NCI-H2029 treated with DMSO at 0.1 percent for 48 hours (cell line): ENCODE results near the gene BNC2.

ENCODE experiments used
- DNase-seq: peaks from one replicate; lab custom pipeline; 2025; lab: John Stamatoyannopoulos, UW

Gene BNC2

DNA sequence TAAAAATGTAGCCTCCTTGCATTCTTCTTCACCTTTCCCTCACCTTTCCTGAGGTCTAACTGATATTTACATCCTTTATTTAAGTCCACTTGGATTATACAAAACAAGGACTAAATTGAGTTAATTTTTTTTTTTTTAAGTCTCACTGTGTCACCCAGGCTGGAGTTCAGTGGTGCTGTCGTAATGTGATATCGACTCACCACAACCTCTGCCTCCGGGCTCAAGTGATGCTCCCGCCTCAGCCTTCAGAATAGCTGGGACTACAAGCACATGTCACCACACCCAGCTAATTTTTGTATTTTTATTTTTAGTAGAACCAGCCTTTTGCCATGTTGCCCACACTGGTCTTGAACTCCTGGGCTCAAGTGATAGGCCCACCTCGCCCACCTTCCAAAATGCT is 195.3 kb downstream of the BNC2 start:
- no peak for DNase-seq

DNA sequence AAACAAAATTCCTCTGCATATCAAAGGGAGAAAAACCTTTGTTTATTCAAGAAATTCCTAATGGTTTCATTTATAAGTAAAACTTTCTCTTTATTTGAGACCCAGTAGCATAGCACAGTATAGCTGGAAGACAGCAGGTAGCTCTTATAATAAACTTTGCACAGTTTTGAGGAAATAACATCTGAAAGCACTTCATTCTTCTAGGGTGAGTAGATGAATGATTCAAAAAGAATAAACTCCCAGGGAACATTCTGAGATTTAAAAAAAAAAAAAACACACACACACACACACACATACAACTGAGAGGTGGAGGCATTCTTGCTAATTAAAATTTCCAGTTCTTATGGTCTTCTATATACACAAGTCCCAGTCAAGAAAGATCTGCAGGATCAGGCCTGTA is 197.3 kb downstream of the BNC2 start:
- DNase-seq, result no peak

DNA sequence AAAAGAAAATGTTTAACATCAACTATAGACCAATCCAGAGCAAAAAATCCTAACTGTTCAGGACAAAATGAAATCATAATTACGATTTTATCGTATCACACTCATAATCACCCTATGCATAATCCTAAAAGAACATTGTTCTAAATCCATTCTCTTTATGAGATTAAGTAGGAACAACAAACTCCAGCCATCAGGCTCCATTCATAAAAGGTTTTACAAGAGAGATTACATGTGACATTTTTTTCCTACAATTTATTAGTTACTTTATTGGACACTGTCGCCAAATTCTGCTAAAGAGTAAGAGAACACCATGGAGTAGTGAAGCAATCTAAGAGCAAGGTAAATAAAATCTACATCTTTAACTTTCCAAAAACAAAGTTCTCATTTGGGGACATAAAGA is 198.0 kb downstream of the BNC2 start:
- no peak for DNase-seq

DNA sequence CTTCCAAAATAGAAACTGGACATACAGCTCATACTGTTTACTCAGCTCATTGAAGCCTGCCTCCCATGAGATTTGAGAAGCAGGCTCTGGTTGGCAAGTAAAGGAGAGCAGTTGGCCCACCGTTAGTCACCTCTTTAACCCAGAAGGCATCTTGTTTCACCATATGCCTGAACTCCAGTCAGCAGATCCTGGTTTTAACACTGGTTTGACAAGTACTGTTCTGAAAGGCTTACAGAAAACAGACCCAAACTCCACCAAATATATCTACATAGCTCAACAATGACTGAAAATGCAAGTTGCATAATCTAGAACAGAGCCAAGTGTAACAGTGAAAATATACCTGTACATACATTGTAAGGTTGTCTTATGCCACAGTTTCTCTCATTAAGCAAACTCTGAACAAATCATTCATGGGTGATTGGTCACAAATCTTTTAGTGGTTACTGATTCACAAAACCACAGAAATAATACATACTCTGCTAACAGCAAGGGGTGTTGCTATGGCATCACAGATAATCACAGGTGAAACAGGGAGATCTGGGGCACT is 198.8 kb downstream of the BNC2 start:
- no peak for DNase-seq

DNA sequence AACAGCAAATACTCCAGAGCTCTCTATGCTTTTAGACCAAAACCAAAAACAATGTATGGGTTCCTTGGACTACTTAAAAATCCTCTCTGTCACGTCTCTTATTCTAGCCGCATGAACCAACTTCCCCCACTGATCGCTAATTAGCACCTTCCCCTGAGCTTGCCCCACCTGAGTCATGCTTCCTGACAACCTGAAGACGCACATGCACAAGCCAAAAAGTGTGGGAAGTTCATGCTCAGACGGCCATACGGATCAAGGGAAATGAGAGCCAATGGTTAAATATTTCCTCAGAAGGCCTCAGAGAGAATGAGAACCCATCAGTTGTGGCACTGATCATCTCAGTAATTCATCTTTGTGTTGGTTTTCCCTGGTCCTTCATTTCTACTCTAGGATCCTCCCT is 199.7 kb downstream of the BNC2 start:
- no peak for DNase-seq

DNA sequence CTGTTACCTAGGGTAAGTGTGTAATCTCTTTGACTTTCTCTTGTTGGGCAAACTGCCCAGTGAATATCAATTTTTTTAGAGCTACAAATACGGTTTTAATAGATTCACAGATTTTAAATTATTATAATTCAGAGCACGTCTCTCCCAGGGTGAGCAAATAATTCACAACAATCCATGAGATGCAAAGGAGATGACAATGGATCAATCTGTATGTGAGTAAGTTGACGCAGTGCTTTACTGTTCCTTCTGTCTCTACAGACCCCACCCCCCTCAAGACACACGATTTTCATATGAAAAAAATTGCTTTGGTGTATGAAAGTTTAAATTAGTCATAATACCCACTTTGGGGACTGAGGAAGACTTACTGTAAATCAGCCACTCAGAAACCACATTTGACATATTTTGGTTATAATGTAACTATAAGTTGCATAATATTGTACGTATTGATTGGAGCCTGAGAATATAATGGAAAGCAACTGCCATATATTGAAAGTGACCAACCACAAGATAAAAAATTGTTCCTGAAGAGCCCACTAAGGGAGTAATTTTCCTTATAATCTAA is 201.7 kb downstream of the BNC2 start:
- no peak for DNase-seq

DNA sequence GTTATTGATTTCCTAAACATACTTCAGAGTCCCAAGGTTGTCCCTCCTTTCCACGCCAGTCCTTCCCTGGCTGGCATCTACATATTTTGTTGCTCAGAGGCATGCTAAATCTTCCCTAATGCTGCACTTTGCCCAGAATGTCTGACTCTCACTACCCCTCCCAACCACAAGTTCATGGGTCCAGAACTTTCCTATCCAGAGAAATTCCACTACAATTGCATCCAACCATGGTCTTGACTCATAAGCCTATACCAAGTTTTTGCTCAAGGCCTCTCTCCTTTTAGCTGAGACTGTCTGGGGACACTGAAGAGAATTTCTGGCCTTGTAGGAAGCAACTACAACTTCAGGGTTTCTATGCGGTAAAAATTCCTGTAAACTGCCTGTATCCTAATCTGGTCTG is 206.3 kb downstream of the BNC2 start:
- no peak for DNase-seq

DNA sequence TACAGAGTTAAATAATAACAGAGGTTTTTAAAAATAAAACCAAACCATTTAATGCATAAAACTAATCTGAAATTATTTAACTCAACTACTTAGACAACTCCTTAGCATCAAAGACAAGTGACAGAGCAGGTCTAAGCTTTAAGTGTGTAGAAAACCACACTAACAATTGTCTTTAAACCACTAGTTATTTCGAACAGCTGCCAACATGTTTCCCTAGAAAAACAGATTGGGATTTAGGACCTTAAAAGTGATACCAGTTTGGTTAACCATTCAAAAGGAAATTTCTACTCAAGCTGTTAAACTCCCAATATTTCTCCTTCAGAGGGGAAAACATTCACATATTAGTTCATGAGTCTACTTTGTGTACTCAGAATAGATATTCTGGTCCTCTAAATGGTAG is 208.7 kb downstream of the BNC2 start:
- no peak for DNase-seq

DNA sequence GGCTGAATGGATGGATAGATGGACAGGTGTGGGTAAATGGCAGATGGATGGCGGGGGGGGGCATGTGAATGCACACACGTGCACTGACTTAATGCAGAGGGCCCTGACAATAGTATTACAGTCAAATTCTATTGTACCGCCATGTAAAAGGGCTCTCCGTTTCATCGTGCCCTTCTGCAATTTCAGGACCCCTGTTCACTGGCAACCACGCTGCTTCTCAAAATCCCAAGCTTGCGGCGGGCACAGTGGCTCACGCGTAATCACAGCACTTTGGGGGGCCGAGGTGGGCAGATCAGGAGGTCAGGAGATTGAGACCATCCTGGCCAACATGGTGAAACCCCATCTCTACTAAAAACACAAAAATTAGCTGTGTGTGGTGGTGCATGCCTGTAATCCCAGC is 211.4 kb downstream of the BNC2 start:
- no peak for DNase-seq

DNA sequence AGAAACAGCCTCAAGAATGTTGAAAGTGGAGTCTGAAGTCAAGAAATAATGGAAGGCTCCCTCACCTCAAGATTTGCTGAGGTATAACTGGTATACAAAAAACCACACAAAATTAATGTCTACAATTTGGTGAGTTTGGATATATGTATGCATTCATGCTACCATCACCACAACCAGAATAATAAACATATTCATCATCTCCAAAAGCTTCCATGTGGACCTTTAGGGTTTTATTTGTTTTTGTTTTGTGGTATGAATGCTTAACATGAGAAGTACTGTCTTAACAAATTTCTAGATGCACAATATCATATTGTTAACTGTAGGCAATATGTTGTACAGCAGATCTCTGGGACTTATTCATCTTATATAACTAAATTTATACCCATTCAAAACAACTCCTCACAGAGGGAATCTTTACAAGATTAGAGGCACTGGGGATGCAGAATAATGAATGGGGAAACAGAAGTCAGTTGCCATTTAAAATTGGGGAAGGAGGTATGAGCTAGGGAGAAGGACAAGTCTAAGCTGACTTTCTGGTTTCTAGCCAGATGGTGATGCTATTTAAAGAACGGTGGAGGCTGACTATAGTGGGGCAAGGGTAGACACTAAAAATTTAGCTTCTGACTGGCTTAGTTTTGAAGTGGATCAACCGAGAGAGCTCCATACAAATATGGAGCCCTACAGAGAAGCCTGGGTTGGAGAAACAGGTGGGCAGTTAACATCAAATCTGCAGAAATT is 213.9 kb downstream of the BNC2 start:
- DNase-seq, result no peak

DNA sequence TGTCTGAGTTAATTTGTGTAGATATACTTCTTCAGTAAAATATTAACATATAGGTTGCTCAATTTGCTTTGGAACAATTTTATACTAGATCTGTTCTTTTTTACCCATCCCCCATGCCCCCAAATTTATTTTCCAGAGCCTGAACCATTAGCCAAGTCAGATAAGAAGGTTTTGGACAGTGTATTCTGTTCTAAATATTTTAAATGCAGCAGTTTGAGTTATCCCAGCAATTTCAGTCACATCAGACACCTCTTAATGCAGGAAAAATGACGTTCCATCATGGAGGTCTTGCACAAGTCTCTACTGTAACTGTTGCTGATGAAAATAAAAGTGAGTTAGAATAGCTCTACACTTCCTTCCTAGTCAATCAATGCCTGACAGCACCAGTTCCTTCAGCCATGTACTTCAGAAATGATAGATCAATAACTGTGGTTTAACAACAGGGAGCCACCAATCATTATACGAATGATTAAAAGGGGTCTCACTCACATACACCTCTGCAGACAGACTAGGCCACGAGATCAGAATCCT is 215.8 kb downstream of the BNC2 start:
- no peak for DNase-seq

DNA sequence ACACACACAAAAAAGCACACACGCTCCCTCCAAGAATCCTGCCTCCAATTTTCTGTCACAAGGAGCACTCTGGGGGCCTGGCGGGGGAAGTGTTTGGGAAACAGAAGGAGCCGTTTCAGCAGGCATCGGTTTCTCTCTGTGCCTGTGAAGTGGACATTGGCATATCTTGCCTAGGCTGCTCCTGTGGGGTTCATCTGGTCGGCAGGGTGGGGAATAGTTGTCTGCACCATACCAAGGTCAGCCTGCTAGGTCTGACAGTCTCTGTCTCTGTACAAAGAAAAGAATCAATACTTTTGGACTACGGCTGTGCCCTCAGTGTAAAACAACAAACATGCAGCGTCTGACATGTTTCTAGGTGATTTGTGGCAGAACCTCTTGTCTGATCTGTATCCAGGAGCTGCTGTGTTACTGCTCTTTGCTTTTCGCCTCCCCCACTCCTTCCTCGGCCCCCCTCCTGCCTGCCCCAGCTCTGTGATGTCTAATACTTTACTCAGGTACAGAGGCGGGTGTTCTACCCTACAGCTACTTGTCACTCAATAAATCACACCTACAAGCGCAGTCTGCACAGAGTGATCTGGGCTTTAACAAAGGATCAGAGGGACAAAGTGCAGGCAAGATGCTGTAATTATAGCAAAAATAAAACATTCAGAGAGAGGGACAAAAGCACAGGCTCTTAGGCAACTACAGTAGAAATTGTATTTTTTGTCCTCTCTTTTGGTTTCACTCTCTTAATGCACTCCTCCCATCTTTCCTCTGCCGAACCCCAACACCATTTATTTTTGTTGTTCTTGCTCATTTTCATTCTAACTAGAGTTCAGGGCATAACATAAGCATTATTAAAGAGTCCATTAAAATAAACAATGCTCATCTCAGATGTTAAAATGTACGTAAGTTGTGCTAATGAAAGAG is 216.7 kb downstream of the BNC2 start:
- DNase-seq, result no peak

DNA sequence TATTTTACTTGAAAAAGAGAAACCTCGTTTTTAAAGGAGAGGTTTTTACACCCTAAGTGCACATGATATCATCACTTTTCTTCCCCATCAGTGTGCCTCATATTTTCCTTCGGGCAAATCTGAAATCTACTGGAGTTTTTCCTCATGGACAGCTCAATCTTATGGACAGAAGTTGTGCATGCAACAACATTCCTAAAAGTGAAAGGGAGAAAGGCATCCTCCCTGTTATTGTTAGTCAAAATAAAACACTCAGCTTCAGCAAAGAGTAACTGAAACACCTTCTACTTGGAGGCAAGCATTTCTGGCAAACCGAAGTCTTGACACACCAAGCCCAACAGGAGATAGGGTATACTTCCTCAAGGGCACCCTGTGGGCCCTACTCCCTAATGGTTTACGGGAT is 217.9 kb downstream of the BNC2 start:
- no peak for DNase-seq

DNA sequence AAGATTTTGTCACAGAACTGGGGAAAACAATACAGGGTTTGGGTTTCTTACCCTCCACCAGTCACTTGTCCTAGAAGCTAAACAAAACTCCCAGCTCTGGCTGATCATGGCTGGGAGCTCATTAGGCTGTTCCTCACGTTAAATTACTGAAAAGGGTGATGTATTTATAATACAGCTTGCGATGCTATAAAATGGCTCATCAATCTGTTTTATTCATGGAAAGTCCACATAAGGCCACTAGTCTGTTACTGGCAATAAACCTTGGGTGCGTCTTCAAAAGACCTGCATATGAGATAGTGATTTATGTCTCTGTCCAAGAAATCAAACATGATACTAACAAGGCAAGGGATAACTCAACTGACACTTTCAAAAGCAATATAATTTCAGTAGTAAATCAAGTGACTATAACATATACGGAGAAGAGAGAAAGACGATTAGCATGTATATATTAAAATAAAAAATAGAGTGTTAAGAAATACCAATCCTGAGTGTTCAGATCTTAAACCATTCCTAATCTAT is 219.0 kb downstream of the BNC2 start:
- no peak for DNase-seq

DNA sequence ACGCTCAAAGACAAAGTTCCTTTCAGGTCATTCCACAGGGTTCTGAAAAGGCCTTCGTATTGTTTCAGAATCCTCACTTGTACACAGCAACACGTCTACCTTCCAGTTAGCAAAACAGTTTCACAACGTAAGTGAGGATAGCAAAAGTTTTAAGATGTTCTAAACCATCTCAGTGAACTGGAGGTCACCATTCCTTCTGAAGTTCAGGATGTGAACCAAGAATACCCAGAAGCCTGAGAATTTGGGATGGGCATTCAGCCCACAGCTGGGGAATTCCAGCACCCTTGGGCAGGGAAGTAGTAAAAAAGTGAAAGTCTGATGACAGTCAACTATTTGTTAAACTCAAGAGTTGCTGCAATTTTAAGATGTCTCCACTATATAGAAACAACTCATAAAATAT is 224.5 kb downstream of the BNC2 start:
- DNase-seq, result no peak

DNA sequence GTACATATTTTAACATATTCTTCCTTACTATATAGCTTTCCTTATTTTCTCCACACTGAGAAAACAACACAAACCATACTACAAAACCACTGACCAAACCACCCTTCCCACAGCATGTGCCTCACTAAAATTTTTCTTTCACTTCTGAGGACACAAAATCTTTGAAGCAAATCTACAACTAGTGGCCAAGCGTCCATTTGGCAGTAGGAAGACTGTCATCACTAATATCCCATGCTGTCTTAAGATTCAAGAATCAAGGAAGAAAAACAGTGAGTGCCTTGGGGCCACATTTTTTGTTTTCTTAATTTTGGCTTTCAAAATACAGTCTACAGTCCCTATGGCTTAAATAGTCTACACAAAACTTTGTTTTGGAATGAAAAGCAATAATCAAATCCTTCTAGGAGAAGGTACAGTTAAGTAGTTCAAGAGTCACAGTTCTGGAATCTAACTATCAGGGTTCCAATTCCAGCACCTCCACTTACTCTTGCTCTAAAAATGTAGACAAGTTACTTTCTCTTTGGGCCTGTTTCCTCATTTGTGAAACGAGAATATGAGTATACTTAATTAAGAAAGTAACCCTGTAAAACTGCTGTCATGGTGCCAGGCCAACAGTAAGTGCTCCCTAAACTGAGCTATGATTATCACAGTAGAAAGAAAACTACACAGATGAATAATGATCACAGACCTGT is 227.9 kb downstream of the BNC2 start:
- no peak for DNase-seq

DNA sequence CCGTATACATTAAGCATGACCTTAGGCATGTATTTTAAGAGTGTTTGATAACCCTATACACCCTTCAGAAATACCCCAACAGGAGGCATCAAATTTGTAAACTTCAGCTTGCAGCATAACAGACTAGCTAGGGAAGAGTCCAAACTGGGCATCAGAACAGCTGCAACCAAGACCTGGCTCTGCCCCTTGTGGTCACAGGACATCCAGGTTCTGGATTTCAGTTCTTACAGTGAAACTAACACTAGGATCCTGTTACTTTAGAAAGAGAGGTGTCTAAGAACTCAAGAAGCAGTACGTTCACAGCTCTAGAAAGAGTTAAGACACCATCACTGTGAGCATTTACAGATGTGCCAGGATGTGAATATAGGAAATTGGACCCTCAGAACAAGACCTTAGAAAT is 229.8 kb downstream of the BNC2 start:
- DNase-seq, result no peak

DNA sequence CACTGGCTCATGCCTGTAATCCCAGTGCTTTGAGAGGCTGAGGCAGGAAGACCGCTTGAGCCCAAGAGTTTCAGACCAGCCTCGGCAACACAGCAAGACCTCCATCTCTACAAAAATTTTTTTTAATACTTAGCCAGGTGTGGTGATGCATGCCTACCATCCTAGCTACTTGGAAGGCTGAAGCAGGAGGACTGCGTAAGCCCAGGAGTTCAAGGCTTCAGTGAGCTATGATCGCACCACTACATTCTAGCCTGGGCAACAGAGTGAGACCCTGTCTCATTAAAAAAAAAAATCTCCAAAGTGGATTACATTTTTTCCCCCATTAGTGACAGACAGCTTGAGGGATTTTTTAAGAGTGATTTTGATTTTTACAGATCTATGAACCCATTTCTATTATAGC is 230.8 kb downstream of the BNC2 start:
- no peak for DNase-seq

DNA sequence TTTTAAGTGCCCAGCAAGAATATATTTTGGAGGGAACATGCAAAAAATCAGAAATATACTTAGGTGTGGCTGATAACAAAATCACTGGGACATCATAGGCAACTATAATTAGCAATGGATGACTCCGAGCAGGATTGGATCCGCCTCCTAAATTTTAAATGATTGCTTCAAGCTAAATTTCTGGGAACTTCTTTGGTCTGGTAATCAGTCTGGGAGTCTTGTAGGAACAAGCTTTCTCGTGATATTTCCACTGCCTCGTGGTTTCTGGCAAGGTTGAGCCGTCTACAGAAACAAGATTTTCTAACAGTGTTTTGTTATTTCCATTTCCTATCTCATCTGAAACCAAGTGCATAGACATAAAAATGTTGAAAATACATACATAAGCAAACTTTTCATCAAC is 232.6 kb downstream of the BNC2 start:
- DNase-seq, result no peak

DNA sequence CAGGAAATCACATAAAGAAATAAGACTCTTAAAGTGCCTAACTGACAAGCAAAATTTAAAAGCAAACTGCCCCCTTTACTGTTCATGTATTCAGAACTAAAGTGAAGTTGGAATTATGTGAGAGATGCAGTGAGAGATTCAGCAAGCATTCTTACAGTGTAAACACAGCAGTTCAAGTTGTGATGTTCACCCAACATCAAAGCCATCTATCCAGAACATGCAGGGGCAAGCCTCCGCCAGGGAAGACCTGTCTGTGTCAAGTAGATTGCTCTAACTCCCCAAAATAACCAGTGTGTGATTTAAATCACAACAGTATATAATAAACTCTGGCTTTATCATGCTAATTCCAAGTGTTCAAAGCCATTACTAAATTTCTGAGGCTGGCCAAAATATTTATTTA is 233.3 kb downstream of the BNC2 start:
- DNase-seq, result no peak

DNA sequence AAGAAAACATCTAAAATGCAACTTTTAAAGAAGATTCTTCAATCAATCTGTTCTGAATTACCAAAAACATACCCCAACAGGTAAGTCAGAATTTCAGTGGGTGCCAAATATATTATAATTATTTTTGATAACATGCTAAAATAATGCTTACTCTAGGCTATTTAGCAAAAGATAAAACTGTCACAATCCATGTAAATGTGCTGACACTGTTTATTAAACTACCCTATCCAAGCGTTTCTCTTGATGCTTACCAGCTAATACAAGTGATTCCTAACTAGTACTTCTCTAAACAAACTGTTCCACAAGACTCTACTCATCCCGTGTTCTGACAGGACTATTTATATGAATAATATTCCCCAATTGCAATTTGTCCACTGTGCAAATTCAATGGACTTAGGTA is 236.7 kb downstream of the BNC2 start:
- no peak for DNase-seq

DNA sequence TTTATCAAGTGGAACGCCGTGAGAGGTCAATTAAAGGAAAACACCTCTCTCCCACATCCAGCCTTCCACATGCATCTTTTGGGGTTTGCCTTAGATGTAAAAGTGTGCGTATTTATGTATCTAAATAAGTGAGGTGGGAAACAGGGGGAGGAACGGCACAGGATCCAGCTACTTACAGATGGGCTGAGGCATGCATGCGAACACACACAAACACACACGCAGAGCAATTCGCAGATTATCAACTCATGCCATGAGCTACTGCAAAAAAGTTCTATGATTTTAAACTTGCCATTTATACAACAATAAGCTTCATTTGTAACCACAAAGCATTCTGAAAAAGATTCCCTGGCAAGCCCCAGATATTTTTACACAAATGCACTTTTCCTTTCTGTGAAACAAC is 242.1 kb downstream of the BNC2 start:
- no peak for DNase-seq
